Body of pancreas (tissue), 4 donors: ENCODE data around the gene IGSF21.

Experiments
- CTCF ChIP-seq, 7 experiments: fragments of 450-650 bp in 4 of 7; fragments of 200-600 bp in 3 of 7; sonication (generic) in 3 of 7; IDR thresholded peaks; one replicate each; pipeline ENCODE4 v1.5.1; 2016 to 2019; ENCODE audit warnings: antibody characterized with exemption in 7 of 7
- POLR2A ChIP-seq, 3 donors: fragments of 450-650 bp; IDR thresholded peaks; one replicate each; pipeline ENCODE4 v1.6.1; 2016; ENCODE audit warnings: antibody characterized with exemption in 3 of 3, mild to moderate bottlenecking in 2 of 3

GRCh38 chr1:18357622-18358230, 250.1 kb downstream of the IGSF21 start:
- no peak for TF ChIP-seq POLR2A (IDR thresholded peaks at IDR 0.05)
- TF ChIP-seq CTCF (IDR thresholded peaks at IDR 0.05): no peak
